OCI-LY7 (cell line): ENCODE results near the gene TMEM106C. TPM values are rescaled to one million over a fixed set of nuclear protein-coding genes. Genes with fewer than 3 reads are reported as not detected.

Source experiments
- BruUV-seq: library from RNA; stranded (reverse); fragments of 400-500 nt; replicated peaks from 2 replicates; lab custom pipeline; 2021; lab: Mats Ljungman, UMichigan
- CTCF ChIA-PET: fragments of 300-600 bp; sonication (Branson Sonifier 250); formaldehyde crosslinking; loops from one replicate; lab custom pipeline; 2022; ENCODE audit warnings: antibody characterized with exemption; ENCODE audit not compliant: unreplicated experiment; lab: Charles Lee
- POLR2A ChIA-PET: fragments of 300-600 bp; sonication (Branson Sonifier 250); formaldehyde crosslinking; loops from one replicate; lab custom pipeline; 2022; ENCODE audit warnings: antibody characterized with exemption; lab: Charles Lee
- DNase-seq: peaks from one replicate; pipeline ENCODE4 v3.0.0-alpha.2; 2015; ENCODE audit warnings: low spot score
- H2AFZ ChIP-seq: fragments of 200-600 bp; sonication (generic), shearing (Covaris generic); 2 replicates; pipeline ENCODE4 v1.6.1; 2014; ENCODE audit warnings: mild to moderate bottlenecking, antibody characterized with exemption, low read length, moderate library complexity
- H3K27ac ChIP-seq: fragments of 200-600 bp; sonication (generic); 2 replicates; pipeline ENCODE4 v1.5.1; 2014; ENCODE audit warnings: mixed run types, low read depth, mild to moderate bottlenecking, moderate library complexity, low read length, inconsistent platforms; ENCODE audit not compliant: poor library complexity, severe bottlenecking
- H3K36me3 ChIP-seq: fragments of 200-600 bp; sonication (generic); 2 replicates; pipeline ENCODE4 v1.6.1; 2014; ENCODE audit warnings: mild to moderate bottlenecking, antibody characterized with exemption, low read length, moderate library complexity, mixed read lengths; ENCODE audit not compliant: insufficient read depth
- H3K4me1 ChIP-seq: fragments of 200-600 bp; sonication (generic); 2 replicates; pipeline ENCODE4 v1.5.1; 2014; ENCODE audit warnings: mild to moderate bottlenecking, low read length; ENCODE audit not compliant: insufficient read depth, poor library complexity, severe bottlenecking
- H3K4me2 ChIP-seq: fragments of 200-600 bp; sonication (generic); 2 replicates; pipeline ENCODE4 v1.6.1; 2014; ENCODE audit warnings: mild to moderate bottlenecking, low read length
- H3K4me3 ChIP-seq: fragments of 200-600 bp; sonication (generic); 2 replicates; pipeline ENCODE4 v1.5.1; 2014; ENCODE audit warnings: mild to moderate bottlenecking, low read depth, low read length; ENCODE audit not compliant: poor library complexity, severe bottlenecking
- H3K79me2 ChIP-seq: fragments of 200-600 bp; sonication (generic); 2 replicates; pipeline ENCODE4 v1.6.1; 2016; ENCODE audit warnings: low read depth, mild to moderate bottlenecking, low read length, moderate library complexity, mixed read lengths; ENCODE audit not compliant: insufficient read depth
- H3K9me2 ChIP-seq: fragments of 200-600 bp; sonication (generic); 2 replicates; pipeline ENCODE4 v1.6.1; 2016; ENCODE audit warnings: mild to moderate bottlenecking, low read length, mixed read lengths; ENCODE audit not compliant: insufficient read depth
- H3K9me3 ChIP-seq: fragments of 200-600 bp; sonication (generic); 2 replicates; pipeline ENCODE4 v1.6.1; 2014; ENCODE audit warnings: mild to moderate bottlenecking, mixed run types, low read length, mixed read lengths
- H4K20me1 ChIP-seq: fragments of 200-600 bp; sonication (generic); 2 replicates; pipeline ENCODE4 v1.6.1; 2014; ENCODE audit warnings: mild to moderate bottlenecking, antibody characterized with exemption, low read length, moderate library complexity, mixed read lengths; ENCODE audit not compliant: insufficient read depth
- EZH2phosphoT487 ChIP-seq: fragments of 200-600 bp; sonication (generic); IDR thresholded peaks from 2 replicates; pipeline ENCODE4 v1.6.1; 2018; ENCODE audit warnings: low read depth, borderline replicate concordance, mild to moderate bottlenecking, mixed run types, antibody characterized with exemption, low read length, moderate library complexity, mixed read lengths
- intact Hi-C: fragments of 100-400 bp; cut with micrococcal nuclease; formaldehyde crosslinking; loops from one replicate; pipeline ENCODE4 v1.10.0; 2022; ENCODE audit not compliant: unreplicated experiment
- total RNA-seq, 2 experiments: library from RNA; depleted of rRNA in 1 of 2; stranded (reverse); fragments of >200 nt in 1 of 2; shearing (Covaris generic) in 1 of 2; gene quantifications; 2 replicates each; pipeline ENCODE4 v1.2.3, GENCODE V29; 2014 to 2022
- TF ChIP-seq, protein P1 (sequence below): fragments of 200-600 bp; sonication (generic); conservative IDR thresholded peaks from 2 replicates; pipeline ENCODE4 v1.5.1; 2014; ENCODE audit warnings: mild to moderate bottlenecking, antibody characterized with exemption, low read length, moderate library complexity, mixed read lengths

TMEM106C gene
- total RNA-seq, 2 experiments from 2014 or later, result 123 to 182 TPM

GRCh38 chr12:47931187-47931586, 32.2 kb upstream of the TMEM106C start:
- CTCF ChIA-PET, result no interaction called here
- H3K9me3 ChIP-seq, result no peaks in the 10 kb centered on the region

GRCh38 chr12:47935184-47935583, 28.2 kb upstream of the TMEM106C start:
- H4K20me1 ChIP-seq, result no peaks in the 10 kb centered on the region
- intact Hi-C loops, result no loop called here
- no peaks in the 10 kb centered on the region for H3K36me3 ChIP-seq
- H3K4me1 ChIP-seq, result no peaks in the 10 kb centered on the region
- H3K4me3 ChIP-seq, result no peak overlapping the region
- no peaks in the 10 kb centered on the region for H3K9me3 ChIP-seq
- ChIA-PET CTCF (no interaction called here), POLR2A (interaction anchor here (1.1 kb wide), 1 partner anchor 15 kb away, joined by 3 read pairs; no protein-coding TSS in a partner anchor)
- no TSS peak for BruUV-seq
- TF ChIP-seq EZH2phosphoT487, result no peak
- TF ChIP-seq, protein P1, sequence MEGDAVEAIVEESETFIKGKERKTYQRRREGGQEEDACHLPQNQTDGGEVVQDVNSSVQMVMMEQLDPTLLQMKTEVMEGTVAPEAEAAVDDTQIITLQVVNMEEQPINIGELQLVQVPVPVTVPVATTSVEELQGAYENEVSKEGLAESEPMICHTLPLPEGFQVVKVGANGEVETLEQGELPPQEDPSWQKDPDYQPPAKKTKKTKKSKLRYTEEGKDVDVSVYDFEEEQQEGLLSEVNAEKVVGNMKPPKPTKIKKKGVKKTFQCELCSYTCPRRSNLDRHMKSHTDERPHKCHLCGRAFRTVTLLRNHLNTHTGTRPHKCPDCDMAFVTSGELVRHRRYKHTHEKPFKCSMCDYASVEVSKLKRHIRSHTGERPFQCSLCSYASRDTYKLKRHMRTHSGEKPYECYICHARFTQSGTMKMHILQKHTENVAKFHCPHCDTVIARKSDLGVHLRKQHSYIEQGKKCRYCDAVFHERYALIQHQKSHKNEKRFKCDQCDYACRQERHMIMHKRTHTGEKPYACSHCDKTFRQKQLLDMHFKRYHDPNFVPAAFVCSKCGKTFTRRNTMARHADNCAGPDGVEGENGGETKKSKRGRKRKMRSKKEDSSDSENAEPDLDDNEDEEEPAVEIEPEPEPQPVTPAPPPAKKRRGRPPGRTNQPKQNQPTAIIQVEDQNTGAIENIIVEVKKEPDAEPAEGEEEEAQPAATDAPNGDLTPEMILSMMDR, result no peak
- no peak for DNase-seq
- H3K9me2 ChIP-seq, result no peaks in the 10 kb centered on the region
- H3K79me2 ChIP-seq, result no peaks in the 10 kb centered on the region
- no peak overlapping the region for H3K4me2 ChIP-seq
- H3K27ac ChIP-seq, result no peak overlapping the region
- H2AFZ ChIP-seq, result no peak overlapping the region

More at GRCh38 chr12:47931187-47931586, 32.2 kb upstream of the TMEM106C start:
- no peak for DNase-seq
- H2AFZ ChIP-seq, result no peak overlapping the region
- TF ChIP-seq, protein P1, result no peak
- TF ChIP-seq EZH2phosphoT487, result no peak
- H3K4me3 ChIP-seq, result no peak overlapping the region
- H3K36me3 ChIP-seq, result no peaks in the 10 kb centered on the region
- no peak overlapping the region for H3K27ac ChIP-seq
- BruUV-seq, result no TSS peak
- POLR2A ChIA-PET, result interaction anchor here (0.6 kb wide), 2 partner anchors 37 to 62 kb away, joined by 3 to 8 read pairs; no protein-coding TSS in a partner anchor
- no peaks in the 10 kb centered on the region for H3K9me2 ChIP-seq
- no peaks in the 10 kb centered on the region for H3K79me2 ChIP-seq
- intact Hi-C loops, result no loop called here
- H4K20me1 ChIP-seq, result no peaks in the 10 kb centered on the region
- H3K4me1 ChIP-seq, result no peaks in the 10 kb centered on the region
- H3K4me2 ChIP-seq, result no peak overlapping the region

DNA sequence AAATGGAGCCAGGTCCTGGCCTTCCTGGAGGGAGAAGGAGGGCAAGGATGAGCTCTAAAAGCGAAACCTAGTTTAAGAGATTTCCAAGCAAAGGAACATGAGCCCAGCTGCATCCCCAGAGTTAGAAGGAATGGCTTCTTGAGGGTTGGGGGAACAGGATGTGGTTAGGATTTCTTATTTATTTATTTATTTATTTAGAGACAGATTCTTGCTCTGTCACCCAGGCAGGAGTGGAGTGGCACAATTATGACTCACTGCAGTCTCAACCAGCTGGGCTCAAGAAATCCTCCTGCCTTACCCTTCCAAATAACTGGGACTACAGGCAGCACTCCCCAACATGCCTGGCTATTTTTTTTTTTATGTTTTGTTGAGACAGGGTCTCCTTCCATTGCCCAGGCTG, 25.3 kb upstream of the TMEM106C start:
- no TSS peak for BruUV-seq
- Histone ChIP-seq H3K9me2 (no peaks in the 10 kb centered on the region), H3K27ac (no peak overlapping the region), H3K9me3 (no peaks in the 10 kb centered on the region), H3K79me2 (no peaks in the 10 kb centered on the region), H3K36me3 (no peaks in the 10 kb centered on the region), H4K20me1 (no peaks in the 10 kb centered on the region), H2AFZ (no peak overlapping the region), H3K4me2 (no peak overlapping the region), H3K4me1 (no peaks in the 10 kb centered on the region), H3K4me3 (no peak overlapping the region)
- POLR2A ChIA-PET, result interaction anchor here (1.0 to 1.4 kb wide), 2 partner anchors 9 to 25 kb away, joined by 3 read pairs; no protein-coding TSS in a partner anchor
- no peak for DNase-seq
- CTCF ChIA-PET, result interaction anchor here (1.3 kb wide), 1 partner anchor 25 kb away, joined by 3 read pairs; no protein-coding TSS in a partner anchor
- intact Hi-C loops, result no loop called here
- TF ChIP-seq, protein P1, result no peak
- no peak for TF ChIP-seq EZH2phosphoT487
